Activated T-helper 17 cell treated with anti-CD3 and anti-CD28 coated beads, Interleukin-2, amount 50 U/mL, for 72 hours (primary cell): ENCODE data around the gene GRIA3. TPM values are rescaled to one million over a fixed set of nuclear protein-coding genes. Genes with fewer than 3 reads are reported as not detected.

Experiments
- ATAC-seq: fragments of 150-1000 bp; cut with Tn5 transposase; replicated peaks from 2 replicates; pipeline ENCODE4 v1.10.0; 2021; ENCODE audit warnings: mild to moderate bottlenecking, moderate library complexity
- H3K27ac Mint-ChIP-seq: one replicate; pipeline ENCODE4 v1.8.0; 2022; ENCODE audit warnings: mixed read lengths
- H3K27me3 Mint-ChIP-seq: one replicate; pipeline ENCODE4 v1.8.0; 2022; ENCODE audit warnings: mixed read lengths
- H3K36me3 Mint-ChIP-seq: one replicate; pipeline ENCODE4 v1.8.0; 2022; ENCODE audit warnings: low read depth, mild to moderate bottlenecking, mixed read lengths
- H3K4me1 Mint-ChIP-seq: one replicate; pipeline ENCODE4 v1.8.0; 2022; ENCODE audit warnings: mixed read lengths
- H3K4me3 Mint-ChIP-seq: one replicate; pipeline ENCODE4 v1.8.0; 2022; ENCODE audit warnings: mild to moderate bottlenecking, mixed read lengths
- H3K9me3 Mint-ChIP-seq: one replicate; pipeline ENCODE4 v1.8.0; 2022; ENCODE audit warnings: mixed read lengths
- total RNA-seq, 2 donors: library from RNA; stranded (reverse); gene quantifications; one replicate each; pipeline ENCODE4 v1.2.3, GENCODE V29; 2022

The GRIA3 gene
- total RNA-seq, 2 donors from 2014 or later, result not detected

- ATAC-seq, result no peak
- no peak overlapping the region for H3K4me3 Mint-ChIP-seq
These were observed 33.0 kb downstream of the GRIA3 start for GRCh38 chrX:123217077-123217476.

GRCh38 chrX:123217728-123218127, 33.6 kb downstream of the GRIA3 start:
- Mint-ChIP-seq H3K27me3 (no peaks in the 10 kb centered on the region), H3K27ac (no peak overlapping the region), H3K4me1 (no peaks in the 10 kb centered on the region), H3K9me3 (no peaks in the 10 kb centered on the region), H3K4me3 (no peak overlapping the region), H3K36me3 (no peaks in the 10 kb centered on the region)
- ATAC-seq, result no peak

More at GRCh38 chrX:123217077-123217476, 33.0 kb downstream of the GRIA3 start:
- Mint-ChIP-seq H3K9me3 (no peaks in the 10 kb centered on the region), H3K27ac (no peak overlapping the region), H3K27me3 (no peaks in the 10 kb centered on the region), H3K4me1 (no peaks in the 10 kb centered on the region), H3K36me3 (no peaks in the 10 kb centered on the region)

- Mint-ChIP-seq H3K4me3 (no peak overlapping the region), H3K27ac (no peak overlapping the region), H3K9me3 (no peaks in the 10 kb centered on the region), H3K36me3 (no peaks in the 10 kb centered on the region), H3K4me1 (no peaks in the 10 kb centered on the region), H3K27me3 (no peaks in the 10 kb centered on the region)
- no peak for ATAC-seq
These were observed 35.8 kb downstream of the GRIA3 start for GRCh38 chrX:123219916-123220315.

GRCh38 chrX:123222920-123223319, 38.8 kb downstream of the GRIA3 start:
- H3K36me3 Mint-ChIP-seq, result no peaks in the 10 kb centered on the region
- no peaks in the 10 kb centered on the region for H3K4me1 Mint-ChIP-seq
- ATAC-seq, result no peak
- no peaks in the 10 kb centered on the region for H3K9me3 Mint-ChIP-seq
- H3K27ac Mint-ChIP-seq, result no peak overlapping the region
- H3K27me3 Mint-ChIP-seq, result no peaks in the 10 kb centered on the region
- no peak overlapping the region for H3K4me3 Mint-ChIP-seq

DNA sequence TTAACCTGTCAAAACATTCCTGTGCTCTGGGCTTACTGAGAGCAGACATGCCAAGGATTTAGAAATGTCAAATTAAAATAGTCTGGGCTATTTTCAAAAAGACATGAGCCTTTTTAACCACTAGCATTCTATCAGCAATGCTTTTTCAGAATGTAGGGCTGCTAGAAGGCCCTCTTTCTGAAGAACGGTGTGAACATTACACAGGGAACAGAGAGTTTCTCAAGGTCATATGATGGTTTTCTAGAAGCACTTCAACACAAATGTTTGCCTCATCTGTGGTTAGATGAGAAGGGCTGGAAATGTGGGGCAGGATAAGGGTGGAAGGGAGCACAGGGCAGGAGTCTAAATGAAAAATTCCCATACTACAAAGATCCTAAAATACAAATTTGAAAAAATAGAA, 39.3 kb downstream of the GRIA3 start:
- Mint-ChIP-seq H3K4me1 (no peaks in the 10 kb centered on the region), H3K4me3 (no peak overlapping the region), H3K27ac (no peak overlapping the region), H3K36me3 (no peaks in the 10 kb centered on the region), H3K27me3 (no peaks in the 10 kb centered on the region), H3K9me3 (no peaks in the 10 kb centered on the region)
- no peak for ATAC-seq

DNA sequence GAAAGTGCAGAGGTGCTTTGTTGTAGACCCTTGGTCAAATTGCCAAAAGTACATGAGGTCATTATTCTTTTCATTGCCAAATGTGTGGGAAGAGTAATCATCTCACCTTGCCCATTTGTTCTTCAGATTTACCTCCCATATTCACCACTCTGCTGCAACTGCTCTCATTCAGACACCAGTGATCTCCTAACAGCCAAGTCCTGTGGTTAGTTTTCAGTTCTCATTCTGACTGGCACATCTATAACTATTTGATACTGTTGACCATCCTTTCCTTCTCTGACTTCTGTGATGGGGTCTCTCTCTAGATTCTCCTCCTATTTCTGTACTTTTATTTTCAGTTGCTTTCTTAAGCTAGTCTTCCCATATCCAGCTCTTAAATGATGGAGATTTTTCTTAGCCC, 39.8 kb downstream of the GRIA3 start:
- H3K27ac Mint-ChIP-seq, result no peak overlapping the region
- ATAC-seq, result no peak
- H3K9me3 Mint-ChIP-seq, result no peaks in the 10 kb centered on the region
- H3K4me1 Mint-ChIP-seq, result no peaks in the 10 kb centered on the region
- H3K36me3 Mint-ChIP-seq, result no peaks in the 10 kb centered on the region
- no peak overlapping the region for H3K4me3 Mint-ChIP-seq
- no peaks in the 10 kb centered on the region for H3K27me3 Mint-ChIP-seq

- H3K36me3 Mint-ChIP-seq, result no peaks in the 10 kb centered on the region
- no peak overlapping the region for H3K4me3 Mint-ChIP-seq
- ATAC-seq, result no peak
- H3K9me3 Mint-ChIP-seq, result no peaks in the 10 kb centered on the region
- no peaks in the 10 kb centered on the region for H3K4me1 Mint-ChIP-seq
- H3K27ac Mint-ChIP-seq, result no peak overlapping the region
- H3K27me3 Mint-ChIP-seq, result peaks cover 5% of the 10 kb centered on the region
These were observed 46.7 kb downstream of the GRIA3 start for GRCh38 chrX:123230798-123231197.

DNA sequence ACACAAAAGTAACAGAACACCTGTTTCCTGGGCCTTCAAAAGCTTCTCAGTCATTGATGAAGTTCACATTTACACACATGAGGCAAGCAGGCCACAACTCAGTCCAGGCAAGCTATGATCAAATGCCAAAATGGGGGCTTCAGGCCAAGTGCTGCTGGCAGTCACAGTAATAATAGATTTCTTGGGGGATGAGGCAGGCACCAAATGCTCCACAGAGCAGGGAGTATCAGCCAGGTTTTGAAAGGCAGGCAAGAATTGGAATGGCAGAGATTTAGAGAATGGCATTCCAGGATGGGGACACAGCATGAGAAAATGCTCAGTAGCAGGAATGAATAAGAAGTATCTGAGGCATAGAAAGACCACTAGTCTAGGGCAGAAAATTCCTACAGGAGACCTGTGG, 52.8 kb downstream of the GRIA3 start:
- H3K27ac Mint-ChIP-seq, result no peak overlapping the region
- H3K27me3 Mint-ChIP-seq, result peaks cover 5% of the 10 kb centered on the region
- H3K36me3 Mint-ChIP-seq, result no peaks in the 10 kb centered on the region
- no peaks in the 10 kb centered on the region for H3K4me1 Mint-ChIP-seq
- H3K4me3 Mint-ChIP-seq, result no peak overlapping the region
- no peaks in the 10 kb centered on the region for H3K9me3 Mint-ChIP-seq
- no peak for ATAC-seq

- Mint-ChIP-seq H3K4me3 (no peak overlapping the region), H3K27ac (no peak overlapping the region), H3K27me3 (peaks cover 5% of the 10 kb centered on the region)
These were observed 53.2 kb downstream of the GRIA3 start for GRCh38 chrX:123237271-123237670.

GRCh38 chrX:123254457-123254856, 70.4 kb downstream of the GRIA3 start:
- Mint-ChIP-seq H3K27ac (no peak overlapping the region), H3K4me1 (no peaks in the 10 kb centered on the region), H3K27me3 (peaks cover 3% of the 10 kb centered on the region), H3K4me3 (no peak overlapping the region), H3K9me3 (no peaks in the 10 kb centered on the region), H3K36me3 (no peaks in the 10 kb centered on the region)
- no peak for ATAC-seq

More at GRCh38 chrX:123237271-123237670, 53.2 kb downstream of the GRIA3 start:
- Mint-ChIP-seq H3K9me3 (no peaks in the 10 kb centered on the region), H3K4me1 (no peaks in the 10 kb centered on the region), H3K36me3 (no peaks in the 10 kb centered on the region)
- ATAC-seq, result no peak

- H3K4me3 Mint-ChIP-seq, result no peak overlapping the region
- no peaks in the 10 kb centered on the region for H3K4me1 Mint-ChIP-seq
- no peak overlapping the region for H3K27ac Mint-ChIP-seq
- H3K9me3 Mint-ChIP-seq, result no peaks in the 10 kb centered on the region
- H3K27me3 Mint-ChIP-seq, result peaks cover 3% of the 10 kb centered on the region
- no peak for ATAC-seq
- no peaks in the 10 kb centered on the region for H3K36me3 Mint-ChIP-seq
These were observed 72.3 kb downstream of the GRIA3 start for GRCh38 chrX:123256378-123256777.

DNA sequence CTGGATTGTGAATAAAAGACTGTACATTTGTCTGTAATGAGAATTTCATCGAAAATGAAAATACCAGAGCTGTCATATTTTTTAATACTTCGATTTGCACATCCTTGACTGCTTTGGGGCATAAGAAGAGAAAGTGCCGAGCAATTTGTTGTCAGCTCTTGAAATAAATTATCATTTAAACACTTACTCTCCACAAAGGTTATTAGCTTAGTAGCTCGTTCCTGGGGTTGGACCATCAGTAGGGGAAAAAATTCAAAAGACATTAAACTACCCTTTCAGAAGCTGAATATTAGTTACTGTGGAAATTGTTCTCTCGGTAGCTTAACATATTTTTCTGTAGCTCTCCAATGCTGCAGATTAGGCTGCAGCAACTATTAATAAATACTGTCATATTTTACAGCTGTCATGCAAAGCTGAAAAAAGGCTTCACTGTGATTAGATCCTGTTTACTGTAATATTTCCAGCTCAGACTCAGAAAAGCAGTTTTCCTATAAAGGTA, 76.9 kb downstream of the GRIA3 start:
- H3K4me3 Mint-ChIP-seq, result no peak overlapping the region
- no peaks in the 10 kb centered on the region for H3K36me3 Mint-ChIP-seq
- H3K27me3 Mint-ChIP-seq, result no peaks in the 10 kb centered on the region
- H3K9me3 Mint-ChIP-seq, result no peaks in the 10 kb centered on the region
- no peak for ATAC-seq
- no peak overlapping the region for H3K27ac Mint-ChIP-seq
- H3K4me1 Mint-ChIP-seq, result no peaks in the 10 kb centered on the region

DNA sequence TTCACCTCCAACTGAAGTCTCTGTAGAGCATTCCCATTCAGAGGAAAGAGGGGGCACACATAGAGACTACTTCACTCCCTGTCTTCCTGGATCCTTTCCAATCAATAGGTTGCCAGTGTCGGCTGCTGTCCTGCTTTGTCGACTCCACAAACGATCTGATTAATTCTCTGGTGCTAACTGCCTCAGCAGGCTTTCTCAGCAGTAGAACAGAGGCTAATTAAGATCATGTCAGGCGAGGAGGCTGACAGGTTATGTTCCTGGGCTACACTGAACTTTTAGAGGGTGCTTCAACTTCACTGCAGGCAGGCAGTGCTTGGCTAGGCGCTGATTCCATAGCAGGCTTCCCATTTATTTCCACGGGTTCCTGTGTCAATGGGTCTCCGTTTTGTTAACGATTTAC, 79.2 kb downstream of the GRIA3 start:
- Mint-ChIP-seq H3K36me3 (no peaks in the 10 kb centered on the region), H3K27me3 (peaks cover 5% of the 10 kb centered on the region), H3K27ac (no peak overlapping the region), H3K9me3 (peaks cover 6% of the 10 kb centered on the region), H3K4me3 (no peak overlapping the region), H3K4me1 (peaks cover 4% of the 10 kb centered on the region)
- no peak for ATAC-seq

GRCh38 chrX:123263747-123264146, 79.7 kb downstream of the GRIA3 start:
- Mint-ChIP-seq H3K36me3 (no peaks in the 10 kb centered on the region), H3K9me3 (peaks cover 6% of the 10 kb centered on the region), H3K4me1 (peaks cover 4% of the 10 kb centered on the region), H3K4me3 (no peak overlapping the region), H3K27me3 (peaks cover 5% of the 10 kb centered on the region), H3K27ac (no peak overlapping the region)
- ATAC-seq, result no peak

DNA sequence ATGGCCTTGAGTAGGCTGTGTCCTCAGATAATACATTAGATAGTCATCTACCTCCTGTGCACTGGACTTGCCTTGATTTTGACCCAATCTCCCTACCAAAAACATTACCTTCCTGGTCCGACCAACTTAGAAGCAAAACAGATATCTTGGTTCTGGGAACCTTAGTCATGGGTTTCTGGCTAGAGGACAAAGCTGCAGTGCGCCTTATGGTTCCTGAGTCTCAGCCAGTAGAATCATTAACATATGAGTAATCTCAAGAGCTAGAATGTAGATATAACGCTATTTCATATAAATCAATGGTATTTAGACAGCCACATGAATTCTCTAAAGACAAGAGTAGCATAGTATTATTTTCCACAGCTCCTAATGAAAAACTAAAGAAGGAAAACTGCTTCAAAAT, 83.1 kb downstream of the GRIA3 start:
- peaks cover 4% of the 10 kb centered on the region for H3K4me1 Mint-ChIP-seq
- peaks cover 6% of the 10 kb centered on the region for H3K9me3 Mint-ChIP-seq
- no peak overlapping the region for H3K27ac Mint-ChIP-seq
- no peak overlapping the region for H3K4me3 Mint-ChIP-seq
- peaks cover 5% of the 10 kb centered on the region for H3K27me3 Mint-ChIP-seq
- H3K36me3 Mint-ChIP-seq, result no peaks in the 10 kb centered on the region
- ATAC-seq, result no peak

GRCh38 chrX:123271902-123272301, 87.8 kb downstream of the GRIA3 start:
- Mint-ChIP-seq H3K9me3 (no peaks in the 10 kb centered on the region), H3K27me3 (no peaks in the 10 kb centered on the region), H3K36me3 (no peaks in the 10 kb centered on the region), H3K4me3 (no peak overlapping the region), H3K27ac (no peak overlapping the region), H3K4me1 (no peaks in the 10 kb centered on the region)
- no peak for ATAC-seq
